ENCODE results near the gene MALAT1. TPM values are rescaled to one million over a fixed set of nuclear protein-coding genes. Genes with fewer than 3 reads are reported as not detected.

Gene MALAT1
- total RNA-seq, 1 donor from 2014 or later, result 16,459 TPM

DNA sequence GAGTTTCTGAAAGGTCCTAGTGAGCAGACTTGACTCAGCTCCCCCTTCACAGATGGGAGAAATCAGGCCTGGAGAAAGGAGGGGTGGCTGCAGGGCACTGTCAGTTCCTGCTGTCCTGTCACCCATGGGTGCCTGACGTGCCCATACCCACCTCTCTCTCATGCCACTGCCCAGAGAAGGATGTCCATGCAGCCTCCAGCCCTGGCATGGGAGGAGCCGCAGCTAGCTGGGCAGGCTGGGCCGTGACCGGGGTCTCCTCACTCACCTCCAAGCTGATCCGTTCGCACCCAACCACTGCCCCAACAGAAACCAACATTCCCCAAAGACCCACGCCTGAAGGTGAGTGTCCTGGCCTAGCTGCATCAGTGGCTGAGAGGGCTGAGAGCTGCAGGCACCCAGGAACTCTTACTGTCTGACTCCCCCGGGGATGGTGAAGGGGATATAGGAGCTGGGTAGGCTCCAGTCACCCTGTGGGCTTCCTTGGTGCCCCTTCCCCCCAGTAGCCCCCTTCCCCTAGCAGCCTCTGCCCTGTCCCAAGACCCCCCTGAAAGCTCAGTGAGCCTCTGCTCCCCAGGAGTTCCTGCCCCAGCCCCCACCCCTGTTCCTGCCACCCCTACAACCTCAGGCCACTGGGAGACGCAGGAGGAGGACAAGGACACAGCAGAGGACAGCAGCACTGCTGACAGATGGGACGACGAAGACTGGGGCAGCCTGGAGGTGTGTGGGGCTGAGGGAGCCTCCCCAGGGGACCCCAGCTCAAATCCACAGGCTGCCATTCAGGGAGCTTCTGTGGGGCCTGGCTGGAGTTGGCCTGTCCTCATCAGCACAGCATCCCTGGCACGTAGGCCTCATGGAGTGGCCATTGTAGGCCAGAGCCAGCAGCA lies 37.8 kb downstream of the MALAT1 start:
- intact Hi-C loops (cut with DNase I), result no loop called here
- TF ChIP-seq CTCF (IDR thresholded peaks at IDR 0.05) (no peak), POLR2A (IDR thresholded peaks at IDR 0.05) (no peak), POLR2AphosphoS5 (IDR thresholded peaks at IDR 0.05; ENCODE audit: insufficient read depth in 1 of 2, low read depth in 1 of 2) (no peak)
- H3K9me3 ChIP-seq, result no peaks in the 10 kb centered on the region
- peaks cover 23% of the 10 kb centered on the region for H3K4me1 ChIP-seq
- DNase-seq (ENCODE audit: extremely low spot score in 2 of 2), result no peak
- H3K36me3 ChIP-seq, result peaks cover 0 to 35% of the 10 kb centered on the region in 2 donors
- no peak overlapping the region for H3K4me3 ChIP-seq
- H3K27me3 ChIP-seq, result no peaks in the 10 kb centered on the region
- no peak overlapping the region for H3K27ac ChIP-seq

DNA sequence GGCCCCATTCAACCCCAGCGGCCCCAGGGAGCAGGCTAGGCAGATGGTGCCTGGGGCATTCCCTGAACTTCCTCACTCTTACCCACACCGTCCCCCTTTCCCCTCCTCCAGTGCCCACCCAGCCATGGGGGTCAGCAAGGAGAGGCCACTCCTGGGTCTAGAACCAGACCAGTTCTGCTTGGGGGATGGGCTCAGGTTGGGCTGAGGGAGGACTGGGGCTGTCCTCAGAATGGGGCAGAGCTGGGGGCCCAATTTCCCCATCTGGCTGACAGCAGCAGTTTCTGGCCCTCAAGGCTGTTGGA lies 38.4 kb downstream of the MALAT1 start:
- TF ChIP-seq POLR2A (IDR thresholded peaks at IDR 0.05), result no peak
- no peak for TF ChIP-seq CTCF (IDR thresholded peaks at IDR 0.05)
- TF ChIP-seq POLR2AphosphoS5 (IDR thresholded peaks at IDR 0.05; ENCODE audit: insufficient read depth in 1 of 2, low read depth in 1 of 2), result peak in 1 of 2 donors; percentile 12
- H3K4me1 ChIP-seq, result peaks cover 28% of the 10 kb centered on the region
- no peaks in the 10 kb centered on the region for H3K9me3 ChIP-seq
- H3K4me3 ChIP-seq, result no peak overlapping the region
- H3K27me3 ChIP-seq, result no peaks in the 10 kb centered on the region
- intact Hi-C loops (cut with DNase I), result no loop called here
- no peak overlapping the region for H3K27ac ChIP-seq
- peaks cover 0 to 29% of the 10 kb centered on the region in 2 donors for H3K36me3 ChIP-seq
- DNase-seq (ENCODE audit: extremely low spot score in 2 of 2), result no peak

DNA sequence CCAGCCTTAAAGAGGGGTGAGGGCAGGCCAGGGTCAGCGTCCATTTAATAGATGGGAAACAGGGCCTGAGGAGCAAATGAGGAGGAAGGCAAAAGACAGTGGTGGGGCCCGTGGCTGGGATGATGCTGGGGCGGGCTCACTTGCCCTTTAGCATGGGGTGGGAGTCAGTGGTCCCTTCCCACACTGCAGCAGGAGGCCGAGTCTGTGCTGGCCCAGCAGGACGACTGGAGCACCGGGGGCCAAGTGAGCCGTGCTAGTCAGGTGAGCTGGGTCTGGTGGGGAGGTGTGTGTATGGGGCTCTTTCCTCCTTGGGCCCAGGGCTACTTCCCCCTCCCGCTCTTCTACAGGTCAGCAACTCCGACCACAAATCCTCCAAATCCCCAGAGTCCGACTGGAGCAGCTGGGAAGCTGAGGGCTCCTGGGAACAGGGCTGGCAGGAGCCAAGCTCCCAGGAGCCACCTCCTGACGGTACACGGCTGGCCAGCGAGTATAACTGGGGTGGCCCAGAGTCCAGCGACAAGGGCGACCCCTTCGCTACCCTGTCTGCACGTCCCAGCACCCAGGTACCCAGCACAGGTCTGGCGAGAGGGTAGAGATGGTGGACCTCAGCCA lies 38.9 kb downstream of the MALAT1 start:
- DNase-seq (ENCODE audit: extremely low spot score in 2 of 2), result no peak
- H3K27ac ChIP-seq, result no peak overlapping the region
- H3K36me3 ChIP-seq, result peaks cover 0 to 24% of the 10 kb centered on the region in 2 donors
- intact Hi-C loops (cut with DNase I), result no loop called here
- H3K4me3 ChIP-seq, result no peak overlapping the region
- no peaks in the 10 kb centered on the region for H3K27me3 ChIP-seq
- TF ChIP-seq POLR2AphosphoS5 (IDR thresholded peaks at IDR 0.05; ENCODE audit: insufficient read depth in 1 of 2, low read depth in 1 of 2) (no peak), POLR2A (IDR thresholded peaks at IDR 0.05) (no peak), CTCF (IDR thresholded peaks at IDR 0.05) (no peak)
- H3K4me1 ChIP-seq, result peaks cover 28% of the 10 kb centered on the region
- H3K9me3 ChIP-seq, result no peaks in the 10 kb centered on the region

- TF ChIP-seq POLR2AphosphoS5 (IDR thresholded peaks at IDR 0.05; ENCODE audit: insufficient read depth in 1 of 2, low read depth in 1 of 2) (peak in 1 of 2 donors; percentile 46), POLR2A (IDR thresholded peaks at IDR 0.05) (no peak), CTCF (IDR thresholded peaks at IDR 0.05) (no peak)
Measured at GRCh38 chr11:65538232-65538914, 39.5 kb downstream of the MALAT1 start.

More at GRCh38 chr11:65538232-65538914, 39.5 kb downstream of the MALAT1 start:
- Histone ChIP-seq H3K4me3 (no peak overlapping the region), H3K9me3 (no peaks in the 10 kb centered on the region), H3K36me3 (peaks cover 0 to 18% of the 10 kb centered on the region in 2 donors), H3K27me3 (no peaks in the 10 kb centered on the region), H3K4me1 (peaks cover 28% of the 10 kb centered on the region), H3K27ac (no peak overlapping the region)
- intact Hi-C loops (cut with DNase I), result no loop called here
- DNase-seq (ENCODE audit: extremely low spot score in 2 of 2), result no peak
